ENCODE results near the gene SRD5A3.

DNA sequence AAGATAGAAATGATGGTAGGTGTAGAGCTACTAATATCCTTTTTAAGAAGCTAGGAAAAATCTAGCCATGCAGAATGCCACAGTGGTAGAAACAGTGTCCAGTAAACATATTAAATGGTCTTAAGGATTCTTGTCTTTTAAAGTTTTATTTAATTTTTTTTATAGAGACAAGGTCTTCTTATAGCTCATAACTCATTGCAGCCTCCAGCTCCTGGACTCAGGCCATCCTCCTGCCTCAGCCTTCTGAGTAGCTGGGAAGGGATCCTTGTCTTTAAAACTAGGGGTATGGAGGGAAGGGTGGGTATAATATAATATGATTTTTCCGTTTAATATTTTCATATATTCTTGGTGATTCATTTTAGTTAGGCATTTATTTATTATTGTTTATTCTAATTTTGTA lies 53.5 kb downstream of the SRD5A3 start:
- TF ChIP-seq POLR2A (IDR thresholded peaks at IDR 0.05; ENCODE audit: extremely low read depth, insufficient read length), result no peak
- TF ChIP-seq, protein P1, sequence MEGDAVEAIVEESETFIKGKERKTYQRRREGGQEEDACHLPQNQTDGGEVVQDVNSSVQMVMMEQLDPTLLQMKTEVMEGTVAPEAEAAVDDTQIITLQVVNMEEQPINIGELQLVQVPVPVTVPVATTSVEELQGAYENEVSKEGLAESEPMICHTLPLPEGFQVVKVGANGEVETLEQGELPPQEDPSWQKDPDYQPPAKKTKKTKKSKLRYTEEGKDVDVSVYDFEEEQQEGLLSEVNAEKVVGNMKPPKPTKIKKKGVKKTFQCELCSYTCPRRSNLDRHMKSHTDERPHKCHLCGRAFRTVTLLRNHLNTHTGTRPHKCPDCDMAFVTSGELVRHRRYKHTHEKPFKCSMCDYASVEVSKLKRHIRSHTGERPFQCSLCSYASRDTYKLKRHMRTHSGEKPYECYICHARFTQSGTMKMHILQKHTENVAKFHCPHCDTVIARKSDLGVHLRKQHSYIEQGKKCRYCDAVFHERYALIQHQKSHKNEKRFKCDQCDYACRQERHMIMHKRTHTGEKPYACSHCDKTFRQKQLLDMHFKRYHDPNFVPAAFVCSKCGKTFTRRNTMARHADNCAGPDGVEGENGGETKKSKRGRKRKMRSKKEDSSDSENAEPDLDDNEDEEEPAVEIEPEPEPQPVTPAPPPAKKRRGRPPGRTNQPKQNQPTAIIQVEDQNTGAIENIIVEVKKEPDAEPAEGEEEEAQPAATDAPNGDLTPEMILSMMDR (IDR thresholded peaks at IDR 0.05; ENCODE audit: low read depth, low read length), result no peak
- TF ChIP-seq, protein P2, sequence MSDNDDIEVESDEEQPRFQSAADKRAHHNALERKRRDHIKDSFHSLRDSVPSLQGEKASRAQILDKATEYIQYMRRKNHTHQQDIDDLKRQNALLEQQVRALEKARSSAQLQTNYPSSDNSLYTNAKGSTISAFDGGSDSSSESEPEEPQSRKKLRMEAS (IDR thresholded peaks at IDR 0.05; ENCODE audit: low read depth, low read length), result no peak
